H1 (cell line): ENCODE measurements around the gene TADA3. TPM values are rescaled to one million over a fixed set of nuclear protein-coding genes. Genes with fewer than 3 reads are reported as not detected.

ENCODE experiments used
- CTCF ChIA-PET: fragments of 300-600 bp; sonication (Branson Sonifier 250); formaldehyde crosslinking; loops from one replicate; lab custom pipeline; 2021; ENCODE audit not compliant: partially characterized antibody; lab: Charles Lee
- POLR2A ChIA-PET: fragments of 300-600 bp; sonication (Branson Sonifier 250); formaldehyde crosslinking; loops from one replicate; lab custom pipeline; 2021; ENCODE audit warnings: inconsistent platforms; ENCODE audit not compliant: partially characterized antibody; lab: Charles Lee
- DNase-seq, 2 experiments: peaks; one replicate each; pipeline versions ENCODE4 v3.0.0 to v3.0.0-alpha.2; 2010 to 2022; ENCODE audit warnings: low spot score in 2 of 2, low read depth in 1 of 2, mixed read lengths in 1 of 2
- FAIRE-seq: peaks from 2 replicates; lab custom pipeline; 2011; peaks lifted over from hg19 to GRCh38; lab: Jason Lieb, UNC
- H2AFZ ChIP-seq: 2 replicates; pipeline ENCODE4 v1.8.1; 2012; ENCODE audit warnings: low read length, inconsistent platforms
- H2AK5ac ChIP-seq: 2 replicates; pipeline ENCODE4 v1.6.1; 2013; ENCODE audit warnings: low read depth, low read length
- H2BK120ac ChIP-seq: replicated peaks from 2 replicates; pipeline ENCODE3; 2013; ENCODE audit warnings: low read depth, low read length, inconsistent platforms
- H2BK12ac ChIP-seq: 2 replicates; pipeline ENCODE4 v1.6.1; 2013; ENCODE audit warnings: low read depth, low read length
- H2BK15ac ChIP-seq: 2 replicates; pipeline ENCODE4 v1.6.1; 2013; ENCODE audit warnings: low read length
- H2BK20ac ChIP-seq: 2 replicates; pipeline ENCODE4 v1.6.1; 2013; ENCODE audit warnings: low read length
- H2BK5ac ChIP-seq: 2 replicates; pipeline ENCODE4 v1.6.1; 2013; ENCODE audit warnings: low read depth, low read length
- H3K14ac ChIP-seq: 2 replicates; pipeline ENCODE4 v1.6.1; 2013; ENCODE audit warnings: inconsistent platforms; ENCODE audit not compliant: insufficient read length
- H3K18ac ChIP-seq: 2 replicates; pipeline ENCODE4 v1.6.1; 2013; ENCODE audit warnings: low read length; ENCODE audit errors: extremely low read depth
- H3K23ac ChIP-seq: 2 replicates; pipeline ENCODE4 v1.6.1; 2013; ENCODE audit warnings: inconsistent platforms; ENCODE audit not compliant: insufficient read length
- H3K23me2 ChIP-seq: 2 replicates; pipeline ENCODE4 v1.6.1; 2013; ENCODE audit warnings: low read depth, low read length
- H3K27ac ChIP-seq: 2 replicates; pipeline ENCODE4 v1.6.1; 2011; ENCODE audit warnings: low read depth, low read length, inconsistent platforms
- H3K27me3 ChIP-seq, 4 experiments: replicated peaks in 1 of 4; 1 replicate in 1 of 4; 2 replicates in 3 of 4; pipeline versions ENCODE4 v1.6.1 to v1.8.1; 2011 to 2013; ENCODE audit warnings: low read length in 3 of 4, mild to moderate bottlenecking in 3 of 4, inconsistent platforms in 2 of 4, mixed read lengths in 2 of 4, moderate library complexity in 1 of 4; ENCODE audit not compliant: control insufficient read depth in 3 of 4, insufficient read depth in 3 of 4; ENCODE audit errors: extremely low read depth in 1 of 4
- H3K36me3 ChIP-seq, 4 experiments: 2 replicates each; pipeline versions ENCODE4 v1.6.1 to v1.8.1; 2011 to 2013; ENCODE audit warnings: mild to moderate bottlenecking in 4 of 4, low read length in 3 of 4, moderate library complexity in 2 of 4, control low read depth in 1 of 4, inconsistent platforms in 1 of 4; ENCODE audit not compliant: insufficient read depth in 4 of 4, control insufficient read depth in 2 of 4
- H3K4ac ChIP-seq: replicated peaks from 2 replicates; pipeline ENCODE3; 2013; ENCODE audit warnings: low read length, low read depth, mixed read lengths, inconsistent platforms; ENCODE audit not compliant: insufficient read length
- H3K4me1 ChIP-seq, 4 experiments: replicated peaks in 1 of 4; 1 replicate in 1 of 4; 2 replicates in 3 of 4; pipeline versions ENCODE4 v1.6.1 to v1.8.1; 2011 to 2013; ENCODE audit warnings: low read length in 3 of 4, inconsistent platforms in 2 of 4, mixed read lengths in 1 of 4; ENCODE audit not compliant: insufficient read depth in 4 of 4, control insufficient read depth in 3 of 4
- H3K4me2 ChIP-seq, 2 experiments: 2 replicates each; pipeline versions ENCODE4 v1.6.1 to v1.8.1; 2011 to 2013; ENCODE audit warnings: low read depth in 2 of 2, low read length in 2 of 2, control low read depth in 1 of 2, inconsistent platforms in 1 of 2, mild to moderate bottlenecking in 1 of 2; ENCODE audit not compliant: insufficient read depth in 1 of 2
- H3K4me3 ChIP-seq, 4 experiments: fragments of 200-600, 300-600 bp in 1 of 4; sonication (generic), shearing (Covaris generic), sonication (Bioruptor Twin) in 1 of 4; 2 replicates each; pipeline versions ENCODE4 v1.5.1 to v1.8.1; 2011 to 2016; ENCODE audit warnings: low read length in 4 of 4, low read depth in 3 of 4, control low read depth in 2 of 4, inconsistent platforms in 2 of 4, mild to moderate bottlenecking in 2 of 4, mixed read lengths in 1 of 4, moderate library complexity in 1 of 4; ENCODE audit not compliant: insufficient read depth in 2 of 4; ENCODE audit errors: extremely low read depth in 1 of 4
- H3K56ac ChIP-seq: replicated peaks from 2 replicates; pipeline ENCODE3; 2013; ENCODE audit warnings: low read depth, mild to moderate bottlenecking, mixed read lengths, low read length, inconsistent platforms; ENCODE audit not compliant: insufficient read length
- H3K79me1 ChIP-seq: 2 replicates; pipeline ENCODE4 v1.6.1; 2013; ENCODE audit warnings: low read depth, low read length, control low read depth
- H3K79me2 ChIP-seq, 2 experiments: 2 replicates each; pipeline versions ENCODE4 v1.6.1 to v1.8.1; 2012 to 2013; ENCODE audit warnings: low read length in 2 of 2, mild to moderate bottlenecking in 2 of 2, inconsistent platforms in 1 of 2; ENCODE audit not compliant: insufficient read depth in 2 of 2, control insufficient read depth in 1 of 2
- H3K9ac ChIP-seq, 4 experiments: replicated peaks in 1 of 4; 1 replicate in 1 of 4; 2 replicates in 3 of 4; pipeline versions ENCODE4 v1.6.1 to v1.8.1; 2011 to 2013; ENCODE audit warnings: low read depth in 3 of 4, low read length in 3 of 4, control low read depth in 2 of 4, mild to moderate bottlenecking in 2 of 4, moderate library complexity in 2 of 4, inconsistent platforms in 1 of 4; ENCODE audit errors: extremely low read depth in 1 of 4
- H3K9me3 ChIP-seq, 2 experiments: 2 replicates each; pipeline versions ENCODE4 v1.6.1 to v1.8.1; 2012 to 2013; ENCODE audit warnings: mild to moderate bottlenecking in 2 of 2, moderate library complexity in 2 of 2, control low read depth in 1 of 2, inconsistent platforms in 1 of 2, low read depth in 1 of 2, low read length in 1 of 2, mixed read lengths in 1 of 2; ENCODE audit not compliant: insufficient read depth in 2 of 2
- H4K20me1 ChIP-seq, 2 experiments: replicated peaks in 1 of 2; 2 replicates each; pipeline versions ENCODE3 to v1.8.1; 2011 to 2013; ENCODE audit warnings: inconsistent platforms in 2 of 2, low read length in 2 of 2, mild to moderate bottlenecking in 1 of 2; ENCODE audit not compliant: insufficient read depth in 2 of 2, control insufficient read depth in 1 of 2
- H4K5ac ChIP-seq: 2 replicates; pipeline ENCODE4 v1.6.1; 2013; ENCODE audit warnings: low read length, low read depth, mixed read lengths, inconsistent platforms; ENCODE audit not compliant: insufficient read length
- H4K8ac ChIP-seq: 2 replicates; pipeline ENCODE4 v1.8.0; 2013; ENCODE audit warnings: mild to moderate bottlenecking, moderate library complexity, low read length, inconsistent platforms; ENCODE audit not compliant: insufficient read depth; ENCODE audit errors: extremely low read depth
- H4K91ac ChIP-seq: replicated peaks from 2 replicates; pipeline ENCODE3; 2013; ENCODE audit warnings: low read length, mixed read lengths, inconsistent platforms; ENCODE audit not compliant: insufficient read length
- BRCA1 ChIP-seq: IDR thresholded peaks from 2 replicates; pipeline ENCODE4 v1.6.1; 2012; ENCODE audit warnings: low read depth, low read length, improper control_type of control experiment
- CBX5 ChIP-seq: fragments of 300-800, 300-1000 bp; sonication (generic); IDR thresholded peaks from 2 replicates; pipeline ENCODE4 v1.7.1; 2016; ENCODE audit warnings: antibody characterized with exemption, low read length, low read depth
- HDAC2 ChIP-seq, 2 experiments: fragments of 300-600 bp in 1 of 2; sonication (generic) in 1 of 2; IDR thresholded peaks; 2 replicates each; pipeline ENCODE4 v1.6.1; 2011 to 2012; ENCODE audit warnings: low read depth in 2 of 2, low read length in 2 of 2, mild to moderate bottlenecking in 2 of 2, moderate library complexity in 2 of 2, borderline replicate concordance in 1 of 2, inconsistent platforms in 1 of 2
- PHF8 ChIP-seq: fragments of 200-600 bp; sonication (generic); conservative IDR thresholded peaks from 2 replicates; pipeline ENCODE4 v1.7.1; 2012; ENCODE audit warnings: low read depth, mild to moderate bottlenecking, inconsistent platforms, low read length, moderate library complexity
- RBBP5 ChIP-seq: IDR thresholded peaks from 2 replicates; pipeline ENCODE4 v1.7.1; 2012; ENCODE audit warnings: low read depth, mild to moderate bottlenecking, inconsistent platforms, low read length, moderate library complexity, borderline replicate concordance
- SP1 ChIP-seq: IDR thresholded peaks from 2 replicates; pipeline ENCODE4 v1.6.1; 2011; ENCODE audit warnings: low read depth, low read length
- SP2 ChIP-seq: IDR thresholded peaks from 2 replicates; pipeline ENCODE4 v1.6.1; 2012; ENCODE audit warnings: mild to moderate bottlenecking, low read length, inconsistent platforms
- TAF7 ChIP-seq: optimal IDR thresholded peaks from 2 replicates; pipeline ENCODE3; 2011; ENCODE audit warnings: low read depth, mild to moderate bottlenecking, inconsistent platforms, low read length, moderate library complexity, borderline replicate concordance
- TBP ChIP-seq: IDR thresholded peaks from 2 replicates; pipeline ENCODE4 v1.6.1; 2011; ENCODE audit warnings: low read depth, low read length, improper control_type of control experiment
- TEAD4 ChIP-seq: IDR thresholded peaks from 2 replicates; pipeline ENCODE4 v1.6.1; 2012; ENCODE audit warnings: low read depth, low read length, inconsistent platforms, mixed read lengths
- WGBS, 2 experiments: shearing (Covaris generic) in 1 of 2; methylation state at CpG; one replicate each; pipeline versions ENCODE4 v1.1.6 to v1.1.7; 2013 to 2015; ENCODE audit warnings: low lambda C conversion rate in 2 of 2, mixed read lengths in 2 of 2, inconsistent platforms in 1 of 2, low coverage in 1 of 2, missing lambda C conversion rate in 1 of 2; ENCODE audit not compliant: insufficient replicate concordance in 2 of 2, insufficient coverage in 1 of 2, insufficient read length in 1 of 2; ENCODE audit errors: extremely low coverage in 1 of 2, missing lambda C conversion rate in 1 of 2; 5-methylcytosine and 5-hydroxymethylcytosine counted together
- polyA plus RNA-seq, 7 experiments: library from polyadenylated mRNA; depleted of rRNA in 3 of 7; stranded (reverse) in 5 of 7; unstranded in 2 of 7; fragments of >200 nt in 5 of 7; fragments of 200-250 nt in 2 of 7; gene quantifications; 1 replicate in 5 of 7; 2 replicates in 1 of 7; 4 replicates in 1 of 7; pipeline versions ENCODE4 v1.2.1 to v1.2.3, GENCODE V29; 2011 to 2013; ENCODE audit warnings: missing spikeins in 2 of 7, mixed read lengths in 2 of 7
- total RNA-seq: library from RNA; stranded (reverse); fragmentation: NEBNext Ultra II Directional; extraction: Animal tissue kit (Norgen Biotek cat#: 25700); gene quantifications from 2 replicates; pipeline ENCODE4 v1.2.1, GENCODE V29; 2021
- TF ChIP-seq, protein P1 (sequence below): IDR thresholded peaks from 2 replicates; pipeline ENCODE4 v1.6.1; 2011; ENCODE audit warnings: low read length, improper control_type of control experiment

The TADA3 gene
- total and polyA plus RNA-seq, 2 of the 8 experiments (the other 6 are each of a cell fraction or from before 2014, with no cell fraction given) = 43.4 to 50.3 TPM

DNA sequence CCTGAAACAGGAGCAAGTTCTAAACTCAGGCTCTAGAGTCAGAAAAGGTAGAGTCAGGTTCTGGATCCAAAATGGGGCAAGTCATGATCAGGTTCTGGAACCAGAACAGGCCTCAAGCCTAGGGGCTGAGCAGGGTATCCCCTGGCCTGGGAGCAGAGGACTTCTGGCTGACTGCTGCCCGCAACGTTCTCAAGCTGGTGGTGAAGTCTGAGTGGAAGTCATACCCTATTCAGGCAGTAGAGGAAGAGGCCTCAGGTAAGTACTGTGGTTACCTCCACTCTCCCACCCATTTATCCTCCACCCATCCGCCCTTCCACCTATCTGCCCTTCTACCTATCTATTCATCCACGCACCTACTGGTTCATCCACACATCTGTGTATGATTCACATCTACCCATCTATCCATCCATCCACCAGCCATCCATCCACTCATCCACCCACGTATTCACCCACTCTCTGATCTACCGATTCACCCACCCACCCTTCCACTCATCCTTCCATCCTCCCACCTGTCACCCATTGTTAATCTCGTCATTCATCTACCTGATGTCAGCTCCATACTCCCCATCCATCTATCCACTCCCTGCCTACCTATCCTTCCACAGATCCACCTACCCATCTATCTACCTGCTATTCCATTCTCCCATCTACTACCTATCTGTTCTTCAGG is 26.5 kb upstream of the TADA3 start:
- Histone ChIP-seq H3K56ac (no peak overlapping the region), H3K79me2 (no peaks in the 10 kb centered on the region), H3K4me2 (no peak overlapping the region), H3K36me3 (no peaks in the 10 kb centered on the region), H3K4me3 (no peak overlapping the region), H4K5ac (no peak overlapping the region), H3K79me1 (no peaks in the 10 kb centered on the region), H3K23ac (no peak overlapping the region), H3K27me3 (no peaks in the 10 kb centered on the region; a peak in 1 of 7 replicates), H2BK12ac (no peak overlapping the region), H3K14ac (no peak overlapping the region), H2BK120ac (no peak overlapping the region), H3K4me1 (no peaks in the 10 kb centered on the region), H2AK5ac (no peak overlapping the region), H4K8ac (no peak overlapping the region), H4K91ac (no peak overlapping the region), H3K23me2 (no peaks in the 10 kb centered on the region; the same call in 1 of the 2 replicates), H3K27ac (no peak overlapping the region), H2BK15ac (no peak overlapping the region), H2BK20ac (no peak overlapping the region), H3K18ac (no peak overlapping the region), H3K9ac (no peak overlapping the region), H3K4ac (no peak overlapping the region), H4K20me1 (no peaks in the 10 kb centered on the region), H3K9me3 (no peaks in the 10 kb centered on the region), H2BK5ac (no peak overlapping the region), H2AFZ (no peak overlapping the region)
- ChIA-PET CTCF (interaction anchor here (0.5 to 5.7 kb wide), 10 partner anchors 10 to 216 kb away, joined by 3 to 30 read pairs (median 4); partner anchors contain the start of genes IL17RC and TTLL3), POLR2A (no interaction called here)
- 91% methylated on average over 6 of the region's 7 CpGs; no CpG with 5 or more reads in 1 of the 2 experiments for WGBS, 2 experiments
- DNase-seq (no peak), FAIRE-seq (no peak)
- TF ChIP-seq BRCA1 = no peak
- no peak for TF ChIP-seq CBX5
- TF ChIP-seq TAF7 = no peak
- TF ChIP-seq SP1 = no peak
- TF ChIP-seq HDAC2 (IDR thresholded peaks at IDR 0.05; ENCODE audit: borderline replicate concordance in 1 of 2, low read depth in 2 of 2, low read length in 2 of 2) = no peak
- TF ChIP-seq TBP = no peak
- no peak for TF ChIP-seq SP2
- TF ChIP-seq, protein P1, sequence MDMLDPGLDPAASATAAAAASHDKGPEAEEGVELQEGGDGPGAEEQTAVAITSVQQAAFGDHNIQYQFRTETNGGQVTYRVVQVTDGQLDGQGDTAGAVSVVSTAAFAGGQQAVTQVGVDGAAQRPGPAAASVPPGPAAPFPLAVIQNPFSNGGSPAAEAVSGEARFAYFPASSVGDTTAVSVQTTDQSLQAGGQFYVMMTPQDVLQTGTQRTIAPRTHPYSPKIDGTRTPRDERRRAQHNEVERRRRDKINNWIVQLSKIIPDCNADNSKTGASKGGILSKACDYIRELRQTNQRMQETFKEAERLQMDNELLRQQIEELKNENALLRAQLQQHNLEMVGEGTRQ = no peak
- no peak for TF ChIP-seq TEAD4
- TF ChIP-seq RBBP5 = no peak
- TF ChIP-seq PHF8 = no peak
